SK-N-SH (cell line): ENCODE measurements around the gene RBL1. TPM values are rescaled to one million over a fixed set of nuclear protein-coding genes. Genes with fewer than 3 reads are reported as not detected.

Experiments
- CTCF ChIA-PET: fragments of 300-600, 350-600 bp; formaldehyde crosslinking; extraction: SDS; loops from one replicate; lab custom pipeline; 2021; lab: Yijun Ruan, JAX
- POLR2A ChIA-PET: fragments of 350-600 bp; sonication (Branson Sonifier 250); formaldehyde crosslinking; extraction: SDS; loops from one replicate; lab custom pipeline; 2020; ENCODE audit warnings: antibody characterized with exemption, inconsistent platforms; lab: Yijun Ruan, JAX
- DNase-seq: peaks from one replicate; pipeline ENCODE4 v3.0.0; 2012
- H2AFZ ChIP-seq: fragments of 200-600 bp; sonication (generic); 2 replicates; pipeline ENCODE4 v1.8.1; 2016; ENCODE audit warnings: antibody characterized with exemption, mild to moderate bottlenecking, low read depth
- H3F3A ChIP-seq: fragments of 200-600 bp; sonication (generic); replicated peaks from 2 replicates; pipeline ENCODE3; 2016; ENCODE audit warnings: antibody characterized with exemption, mild to moderate bottlenecking; ENCODE audit not compliant: insufficient read depth
- H3K27ac ChIP-seq, 2 experiments: fragments of 200-500 bp in 1 of 2; fragments of 200-600 bp in 1 of 2; sonication (Bioruptor generic) in 1 of 2; sonication (generic), shearing (Covaris generic) in 1 of 2; 2 replicates each; pipeline versions ENCODE4 v1.5.1 to v1.6.1; 2014 to 2016; ENCODE audit warnings: low read depth in 2 of 2, inconsistent platforms in 1 of 2, low read length in 1 of 2, mild to moderate bottlenecking in 1 of 2, mixed read lengths in 1 of 2
- H3K27me3 ChIP-seq: fragments of 200-600 bp; sonication (generic), shearing (Covaris generic); 2 replicates; pipeline ENCODE4 v1.6.1; 2016; ENCODE audit warnings: mixed run types; ENCODE audit not compliant: insufficient read depth
- H3K36me3 ChIP-seq, 2 experiments: fragments of 200-500 bp in 1 of 2; fragments of 200-600 bp in 1 of 2; sonication (Bioruptor generic) in 1 of 2; sonication (generic) in 1 of 2; replicated peaks in 1 of 2; 2 replicates each; pipeline versions ENCODE3 to v1.5.1; 2014 to 2016; ENCODE audit warnings: low read length in 1 of 2, mild to moderate bottlenecking in 1 of 2; ENCODE audit not compliant: insufficient read depth in 2 of 2, control insufficient read depth in 1 of 2
- H3K4me1 ChIP-seq, 2 experiments: fragments of 200-500 bp in 1 of 2; fragments of 200-600 bp in 1 of 2; sonication (Bioruptor generic) in 1 of 2; sonication (generic), shearing (Covaris generic) in 1 of 2; 2 replicates each; pipeline versions ENCODE4 v1.5.1 to v1.6.1; 2014 to 2016; ENCODE audit warnings: low read depth in 1 of 2, low read length in 1 of 2, mixed run types in 1 of 2; ENCODE audit not compliant: insufficient read depth in 2 of 2, control insufficient read depth in 1 of 2
- H3K4me2 ChIP-seq: fragments of 200-600 bp; sonication (generic), shearing (Covaris generic); 2 replicates; pipeline ENCODE4 v1.6.1; 2017; ENCODE audit warnings: mixed run types
- H3K4me3 ChIP-seq, 2 experiments: fragments of 200-500 bp in 1 of 2; fragments of 200-600 bp in 1 of 2; sonication (Bioruptor generic) in 1 of 2; sonication (generic), shearing (Covaris generic) in 1 of 2; 2 replicates each; pipeline versions ENCODE4 v1.5.1 to v1.8.1; 2014 to 2016; ENCODE audit warnings: low read depth in 2 of 2, inconsistent platforms in 1 of 2, low read length in 1 of 2, mild to moderate bottlenecking in 1 of 2, mixed read lengths in 1 of 2, moderate library complexity in 1 of 2
- H3K79me2 ChIP-seq: fragments of 200-600 bp; sonication (generic); 2 replicates; pipeline ENCODE4 v1.8.1; 2017; ENCODE audit warnings: mild to moderate bottlenecking; ENCODE audit not compliant: insufficient read depth
- H3K9ac ChIP-seq: fragments of 200-600 bp; sonication (generic); 2 replicates; pipeline ENCODE4 v1.6.1; 2017; ENCODE audit warnings: mixed run types
- H3K9me2 ChIP-seq: fragments of 200-600 bp; sonication (generic); 2 replicates; pipeline ENCODE4 v1.6.1; 2017; ENCODE audit warnings: mixed run types
- H3K9me3 ChIP-seq: fragments of 200-600 bp; sonication (generic); 2 replicates; pipeline ENCODE4 v1.6.1; 2017; ENCODE audit warnings: mixed run types, mild to moderate bottlenecking, moderate library complexity
- H4K20me1 ChIP-seq: fragments of 200-600 bp; sonication (generic); 2 replicates; pipeline ENCODE4 v1.6.1; 2017; ENCODE audit warnings: mild to moderate bottlenecking, mixed run types; ENCODE audit not compliant: insufficient read depth
- ELF1 ChIP-seq: IDR thresholded peaks from 2 replicates; pipeline ENCODE4 v1.4.0; 2012
- EP300 ChIP-seq, 2 experiments: IDR thresholded peaks; 2 replicates each; pipeline versions ENCODE4 v1.4.0 to v1.6.1; 2012; ENCODE audit warnings: borderline replicate concordance in 1 of 2, low read depth in 1 of 2, low read length in 1 of 2
- EZH2phosphoT487 ChIP-seq: fragments of 200-600 bp; sonication (generic); IDR thresholded peaks from 2 replicates; pipeline ENCODE4 v1.6.1; 2017; ENCODE audit warnings: low read depth, mixed run types, mild to moderate bottlenecking, antibody characterized with exemption, moderate library complexity, borderline replicate concordance
- FOSL2 ChIP-seq: IDR thresholded peaks from 2 replicates; pipeline ENCODE4 v1.4.0; 2012; ENCODE audit warnings: low read depth, mild to moderate bottlenecking, moderate library complexity, borderline replicate concordance
- FOXJ3 ChIP-seq: sonication (generic); formaldehyde crosslinking; IDR thresholded peaks from 2 replicates; pipeline ENCODE4 v1.5.1; 2020; ENCODE audit warnings: mild to moderate bottlenecking, missing genetic modification reagents
- FOXM1 ChIP-seq: IDR thresholded peaks from 2 replicates; pipeline ENCODE4 v1.4.0; 2012; ENCODE audit warnings: low read depth, mild to moderate bottlenecking
- GATA2 ChIP-seq: sonication (generic); formaldehyde crosslinking; IDR thresholded peaks from 2 replicates; pipeline ENCODE4 v1.5.0; 2020; ENCODE audit warnings: mild to moderate bottlenecking, missing genetic modification reagents
- IRF3 ChIP-seq: fragments of 150-350 bp; IDR thresholded peaks from 2 replicates; pipeline ENCODE4 v1.6.1; 2016; ENCODE audit warnings: mild to moderate bottlenecking, low read depth, low read length
- JUND ChIP-seq: IDR thresholded peaks from 2 replicates; pipeline ENCODE4 v1.4.0; 2012
- MXI1 ChIP-seq: IDR thresholded peaks from 2 replicates; pipeline ENCODE4 v1.6.1; 2012; ENCODE audit warnings: mild to moderate bottlenecking, low read depth, low read length, improper control_type of control experiment
- NFIC ChIP-seq: IDR thresholded peaks from 2 replicates; pipeline ENCODE4 v1.4.0; 2012; ENCODE audit warnings: borderline replicate concordance
- POLR2AphosphoS5 ChIP-seq: IDR thresholded peaks from 2 replicates; pipeline ENCODE4 v1.6.1; 2012; ENCODE audit warnings: low read depth, low read length
- RAD21 ChIP-seq: IDR thresholded peaks from 2 replicates; pipeline ENCODE4 v1.6.1; 2012; ENCODE audit warnings: mild to moderate bottlenecking, low read length
- RFX5 ChIP-seq: IDR thresholded peaks from 2 replicates; pipeline ENCODE4 v1.6.1; 2012; ENCODE audit warnings: mild to moderate bottlenecking, improper control_type of control experiment, low read length
- SIN3A ChIP-seq: IDR thresholded peaks from 2 replicates; pipeline ENCODE4 v1.6.1; 2012; ENCODE audit warnings: low read depth, mild to moderate bottlenecking, low read length, moderate library complexity, borderline replicate concordance
- SMC3 ChIP-seq: IDR thresholded peaks from 2 replicates; pipeline ENCODE4 v1.6.1; 2012; ENCODE audit warnings: low read depth, low read length, improper control_type of control experiment
- TAF1 ChIP-seq: IDR thresholded peaks from 2 replicates; pipeline ENCODE4 v1.6.1; 2012; ENCODE audit warnings: low read depth, mild to moderate bottlenecking, low read length, moderate library complexity, borderline replicate concordance
- TEAD4 ChIP-seq: IDR thresholded peaks from 2 replicates; pipeline ENCODE4 v1.4.0; 2012; ENCODE audit warnings: mild to moderate bottlenecking, borderline replicate concordance; ENCODE audit not compliant: insufficient read depth
- YY1 ChIP-seq: IDR thresholded peaks from 2 replicates; pipeline ENCODE4 v1.4.0; 2012; ENCODE audit warnings: low read depth, mild to moderate bottlenecking
- WGBS: methylation state at CpG from one replicate; pipeline ENCODE4 v1.1.6; 2017; ENCODE audit warnings: low lambda C conversion rate; 5-methylcytosine and 5-hydroxymethylcytosine counted together
- polyA plus RNA-seq, 3 experiments: library from polyadenylated mRNA; depleted of rRNA; stranded (reverse); fragments of >200 nt; gene quantifications; 2 replicates each; pipeline ENCODE4 v1.2.3, GENCODE V29; 2012
- TF ChIP-seq, protein P1 (sequence below): IDR thresholded peaks from 2 replicates; pipeline ENCODE4; 2012
- TF ChIP-seq, protein P2 (sequence below): fragments of 200-600 bp; sonication (generic); IDR thresholded peaks from 2 replicates; pipeline ENCODE4 v1.6.1; 2017; ENCODE audit warnings: antibody characterized with exemption, mild to moderate bottlenecking, moderate library complexity
- TF ChIP-seq, protein P3 (sequence below): IDR thresholded peaks from 2 replicates; pipeline ENCODE4 v1.6.1; 2012; ENCODE audit warnings: mild to moderate bottlenecking, low read depth, low read length, moderate library complexity

Gene RBL1
- polyA plus RNA-seq, 1 of the 3 experiments (the other 2 are of a cell fraction): 2.5 TPM

GRCh38 chr20:36991703-36992102 lies 104.1 kb downstream of the RBL1 start (continued):
- TF ChIP-seq ELF1 (no peak), RAD21 (no peak), RFX5 (no peak), EZH2phosphoT487 (no peak), EP300 (IDR thresholded peaks at IDR 0.05; ENCODE audit: borderline replicate concordance in 1 of 2, low read depth in 1 of 2, low read length in 1 of 2) (no peak)

- no peaks in the 10 kb centered on the region for H3K27me3 ChIP-seq
- TF ChIP-seq JUND (no peak), FOXM1 (no peak), FOXJ3 (no peak), SMC3 (no peak), GATA2 (no peak), SIN3A (no peak), TAF1 (no peak), FOSL2 (no peak), EZH2phosphoT487 (no peak), IRF3 (no peak), TEAD4 (no peak), EP300 (IDR thresholded peaks at IDR 0.05; ENCODE audit: borderline replicate concordance in 1 of 2, low read depth in 1 of 2, low read length in 1 of 2) (no peak), NFIC (no peak), YY1 (no peak), MXI1 (no peak), POLR2AphosphoS5 (no peak)
- TF ChIP-seq, protein P1, sequence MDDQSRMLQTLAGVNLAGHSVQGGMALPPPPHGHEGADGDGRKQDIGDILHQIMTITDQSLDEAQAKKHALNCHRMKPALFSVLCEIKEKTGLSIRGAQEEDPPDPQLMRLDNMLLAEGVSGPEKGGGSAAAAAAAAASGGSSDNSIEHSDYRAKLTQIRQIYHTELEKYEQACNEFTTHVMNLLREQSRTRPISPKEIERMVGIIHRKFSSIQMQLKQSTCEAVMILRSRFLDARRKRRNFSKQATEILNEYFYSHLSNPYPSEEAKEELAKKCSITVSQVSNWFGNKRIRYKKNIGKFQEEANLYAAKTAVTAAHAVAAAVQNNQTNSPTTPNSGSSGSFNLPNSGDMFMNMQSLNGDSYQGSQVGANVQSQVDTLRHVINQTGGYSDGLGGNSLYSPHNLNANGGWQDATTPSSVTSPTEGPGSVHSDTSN: no peak
- TF ChIP-seq, protein P2, sequence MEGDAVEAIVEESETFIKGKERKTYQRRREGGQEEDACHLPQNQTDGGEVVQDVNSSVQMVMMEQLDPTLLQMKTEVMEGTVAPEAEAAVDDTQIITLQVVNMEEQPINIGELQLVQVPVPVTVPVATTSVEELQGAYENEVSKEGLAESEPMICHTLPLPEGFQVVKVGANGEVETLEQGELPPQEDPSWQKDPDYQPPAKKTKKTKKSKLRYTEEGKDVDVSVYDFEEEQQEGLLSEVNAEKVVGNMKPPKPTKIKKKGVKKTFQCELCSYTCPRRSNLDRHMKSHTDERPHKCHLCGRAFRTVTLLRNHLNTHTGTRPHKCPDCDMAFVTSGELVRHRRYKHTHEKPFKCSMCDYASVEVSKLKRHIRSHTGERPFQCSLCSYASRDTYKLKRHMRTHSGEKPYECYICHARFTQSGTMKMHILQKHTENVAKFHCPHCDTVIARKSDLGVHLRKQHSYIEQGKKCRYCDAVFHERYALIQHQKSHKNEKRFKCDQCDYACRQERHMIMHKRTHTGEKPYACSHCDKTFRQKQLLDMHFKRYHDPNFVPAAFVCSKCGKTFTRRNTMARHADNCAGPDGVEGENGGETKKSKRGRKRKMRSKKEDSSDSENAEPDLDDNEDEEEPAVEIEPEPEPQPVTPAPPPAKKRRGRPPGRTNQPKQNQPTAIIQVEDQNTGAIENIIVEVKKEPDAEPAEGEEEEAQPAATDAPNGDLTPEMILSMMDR: no peak
- TF ChIP-seq, protein P3, sequence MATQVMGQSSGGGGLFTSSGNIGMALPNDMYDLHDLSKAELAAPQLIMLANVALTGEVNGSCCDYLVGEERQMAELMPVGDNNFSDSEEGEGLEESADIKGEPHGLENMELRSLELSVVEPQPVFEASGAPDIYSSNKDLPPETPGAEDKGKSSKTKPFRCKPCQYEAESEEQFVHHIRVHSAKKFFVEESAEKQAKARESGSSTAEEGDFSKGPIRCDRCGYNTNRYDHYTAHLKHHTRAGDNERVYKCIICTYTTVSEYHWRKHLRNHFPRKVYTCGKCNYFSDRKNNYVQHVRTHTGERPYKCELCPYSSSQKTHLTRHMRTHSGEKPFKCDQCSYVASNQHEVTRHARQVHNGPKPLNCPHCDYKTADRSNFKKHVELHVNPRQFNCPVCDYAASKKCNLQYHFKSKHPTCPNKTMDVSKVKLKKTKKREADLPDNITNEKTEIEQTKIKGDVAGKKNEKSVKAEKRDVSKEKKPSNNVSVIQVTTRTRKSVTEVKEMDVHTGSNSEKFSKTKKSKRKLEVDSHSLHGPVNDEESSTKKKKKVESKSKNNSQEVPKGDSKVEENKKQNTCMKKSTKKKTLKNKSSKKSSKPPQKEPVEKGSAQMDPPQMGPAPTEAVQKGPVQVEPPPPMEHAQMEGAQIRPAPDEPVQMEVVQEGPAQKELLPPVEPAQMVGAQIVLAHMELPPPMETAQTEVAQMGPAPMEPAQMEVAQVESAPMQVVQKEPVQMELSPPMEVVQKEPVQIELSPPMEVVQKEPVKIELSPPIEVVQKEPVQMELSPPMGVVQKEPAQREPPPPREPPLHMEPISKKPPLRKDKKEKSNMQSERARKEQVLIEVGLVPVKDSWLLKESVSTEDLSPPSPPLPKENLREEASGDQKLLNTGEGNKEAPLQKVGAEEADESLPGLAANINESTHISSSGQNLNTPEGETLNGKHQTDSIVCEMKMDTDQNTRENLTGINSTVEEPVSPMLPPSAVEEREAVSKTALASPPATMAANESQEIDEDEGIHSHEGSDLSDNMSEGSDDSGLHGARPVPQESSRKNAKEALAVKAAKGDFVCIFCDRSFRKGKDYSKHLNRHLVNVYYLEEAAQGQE: no peak
- TF ChIP-seq, all 33 proteins: peak for 0
- WGBS: 93% methylated on average over 5 of the region's 6 CpGs
- no peaks in the 10 kb centered on the region for H3K9me2 ChIP-seq
- no peak for DNase-seq
- no peaks in the 10 kb centered on the region for H3K79me2 ChIP-seq
- no peaks in the 10 kb centered on the region for H3F3A ChIP-seq
- POLR2A ChIA-PET: no interaction called here
- H3K36me3 ChIP-seq: peaks cover 0 to 5% of the 10 kb centered on the region in 2 experiments
- no peak overlapping the region for H2AFZ ChIP-seq
- H3K9me3 ChIP-seq: peaks cover 6% of the 10 kb centered on the region
- H3K9ac ChIP-seq: no peak overlapping the region
- H4K20me1 ChIP-seq: no peaks in the 10 kb centered on the region
- H3K4me1 ChIP-seq: no peaks in the 10 kb centered on the region
- no peak overlapping the region for H3K27ac ChIP-seq
- CTCF ChIA-PET: no interaction called here
- H3K4me2 ChIP-seq: no peak overlapping the region
- no peak overlapping the region for H3K4me3 ChIP-seq
Measured at GRCh38 chr20:36989797-36990196, 106.0 kb downstream of the RBL1 start.
